ENCODE data around the gene HGD. TPM values are rescaled to one million over a fixed set of nuclear protein-coding genes. Genes with fewer than 3 reads are reported as not detected.
A peak's percentile ranks its signal among the peaks of the same experiment; 100 is the strongest.

The HGD gene
- total RNA-seq, 2 experiments from 2014 or later: 0.19 TPM; not detected in 1

GRCh38 chr3:120625159-120625586 is 56.9 kb downstream of the HGD start:
- no peak for DNase-seq (ENCODE audit: low spot score)
- H3K4me1 ChIP-seq (ENCODE audit: insufficient read depth, low read length, poor library complexity, severe bottlenecking): no peaks in the 10 kb centered on the region
- H2AFZ ChIP-seq (ENCODE audit: low read length): no peak overlapping the region
- H3K9me3 ChIP-seq (ENCODE audit: low read length): peaks cover 21% of the 10 kb centered on the region
- H3K9me2 ChIP-seq (ENCODE audit: insufficient read depth, low read length): no peaks in the 10 kb centered on the region
- H3K4me2 ChIP-seq (ENCODE audit: low read length): no peak overlapping the region
- intact Hi-C loops (cut with micrococcal nuclease; ENCODE audit: unreplicated experiment): no loop called here
- ChIA-PET CTCF (ENCODE audit: unreplicated experiment) (no interaction called here), POLR2A (interaction anchor here (0.7 kb wide), 1 partner anchor 29 kb away, joined by 3 read pairs; no protein-coding TSS in a partner anchor)
- no peaks in the 10 kb centered on the region for H4K20me1 ChIP-seq (ENCODE audit: insufficient read depth, low read length)
- H3K79me2 ChIP-seq (ENCODE audit: insufficient read depth, low read depth, low read length): no peaks in the 10 kb centered on the region
- no TSS peak for BruUV-seq (replicated peaks)
- H3K27ac ChIP-seq (ENCODE audit: low read depth, low read length, poor library complexity, severe bottlenecking): no peak overlapping the region
- no peak overlapping the region for H3K4me3 ChIP-seq (ENCODE audit: low read depth, low read length, poor library complexity, severe bottlenecking)
- no peak for TF ChIP-seq EZH2phosphoT487 (IDR thresholded peaks at IDR 0.05; ENCODE audit: borderline replicate concordance, low read depth, low read length)
- no peak for TF ChIP-seq CTCF (conservative IDR thresholded peaks at IDR 0.05; ENCODE audit: low read length)
- H3K36me3 ChIP-seq (ENCODE audit: insufficient read depth, low read length): no peaks in the 10 kb centered on the region

GRCh38 chr3:120623727-120624093 is 58.3 kb downstream of the HGD start:
- Histone ChIP-seq H3K9me3 (ENCODE audit: low read length) (peaks cover 21% of the 10 kb centered on the region), H4K20me1 (ENCODE audit: insufficient read depth, low read length) (no peaks in the 10 kb centered on the region), H3K79me2 (ENCODE audit: insufficient read depth, low read depth, low read length) (no peaks in the 10 kb centered on the region), H3K27ac (ENCODE audit: low read depth, low read length, poor library complexity, severe bottlenecking) (no peak overlapping the region), H3K4me2 (ENCODE audit: low read length) (no peak overlapping the region), H3K9me2 (ENCODE audit: insufficient read depth, low read length) (no peaks in the 10 kb centered on the region), H2AFZ (ENCODE audit: low read length) (no peak overlapping the region), H3K4me1 (ENCODE audit: insufficient read depth, low read length, poor library complexity, severe bottlenecking) (no peaks in the 10 kb centered on the region), H3K36me3 (ENCODE audit: insufficient read depth, low read length) (no peaks in the 10 kb centered on the region), H3K4me3 (ENCODE audit: low read depth, low read length, poor library complexity, severe bottlenecking) (no peak overlapping the region)
- ChIA-PET CTCF (ENCODE audit: unreplicated experiment) (no interaction called here), POLR2A (no interaction called here)
- TF ChIP-seq CTCF (conservative IDR thresholded peaks at IDR 0.05; ENCODE audit: low read length): no peak
- no peak for TF ChIP-seq EZH2phosphoT487 (IDR thresholded peaks at IDR 0.05; ENCODE audit: borderline replicate concordance, low read depth, low read length)
- no peak for DNase-seq (ENCODE audit: low spot score)
- BruUV-seq (replicated peaks): no TSS peak
- intact Hi-C loops (cut with micrococcal nuclease; ENCODE audit: unreplicated experiment): no loop called here

- TF ChIP-seq CTCF (conservative IDR thresholded peaks at IDR 0.05; ENCODE audit: low read length): peak; percentile 64
- no peak for TF ChIP-seq EZH2phosphoT487 (IDR thresholded peaks at IDR 0.05; ENCODE audit: borderline replicate concordance, low read depth, low read length)
- Histone ChIP-seq H3K9me2 (ENCODE audit: insufficient read depth, low read length) (no peaks in the 10 kb centered on the region), H3K79me2 (ENCODE audit: insufficient read depth, low read depth, low read length) (no peaks in the 10 kb centered on the region), H2AFZ (ENCODE audit: low read length) (no peak overlapping the region), H3K36me3 (ENCODE audit: insufficient read depth, low read length) (no peaks in the 10 kb centered on the region), H4K20me1 (ENCODE audit: insufficient read depth, low read length) (no peaks in the 10 kb centered on the region), H3K4me3 (ENCODE audit: low read depth, low read length, poor library complexity, severe bottlenecking) (no peak overlapping the region), H3K4me2 (ENCODE audit: low read length) (no peak overlapping the region), H3K4me1 (ENCODE audit: insufficient read depth, low read length, poor library complexity, severe bottlenecking) (no peaks in the 10 kb centered on the region), H3K9me3 (ENCODE audit: low read length) (peaks cover 21% of the 10 kb centered on the region), H3K27ac (ENCODE audit: low read depth, low read length, poor library complexity, severe bottlenecking) (no peak overlapping the region)
- no TSS peak for BruUV-seq (replicated peaks)
- DNase-seq (ENCODE audit: low spot score): peak; percentile 55
- intact Hi-C loops (cut with micrococcal nuclease; ENCODE audit: unreplicated experiment): no loop called here
- POLR2A ChIA-PET: no interaction called here
- CTCF ChIA-PET (ENCODE audit: unreplicated experiment): no interaction called here
Measured at GRCh38 chr3:120622870-120623726, 58.9 kb downstream of the HGD start.
